ENCODE measurements around the gene PIGM. TPM values are rescaled to one million over a fixed set of nuclear protein-coding genes. Genes with fewer than 3 reads are reported as not detected.

The PIGM gene
- total RNA-seq, 1 donor from 2014 or later: 2.1 TPM

DNA sequence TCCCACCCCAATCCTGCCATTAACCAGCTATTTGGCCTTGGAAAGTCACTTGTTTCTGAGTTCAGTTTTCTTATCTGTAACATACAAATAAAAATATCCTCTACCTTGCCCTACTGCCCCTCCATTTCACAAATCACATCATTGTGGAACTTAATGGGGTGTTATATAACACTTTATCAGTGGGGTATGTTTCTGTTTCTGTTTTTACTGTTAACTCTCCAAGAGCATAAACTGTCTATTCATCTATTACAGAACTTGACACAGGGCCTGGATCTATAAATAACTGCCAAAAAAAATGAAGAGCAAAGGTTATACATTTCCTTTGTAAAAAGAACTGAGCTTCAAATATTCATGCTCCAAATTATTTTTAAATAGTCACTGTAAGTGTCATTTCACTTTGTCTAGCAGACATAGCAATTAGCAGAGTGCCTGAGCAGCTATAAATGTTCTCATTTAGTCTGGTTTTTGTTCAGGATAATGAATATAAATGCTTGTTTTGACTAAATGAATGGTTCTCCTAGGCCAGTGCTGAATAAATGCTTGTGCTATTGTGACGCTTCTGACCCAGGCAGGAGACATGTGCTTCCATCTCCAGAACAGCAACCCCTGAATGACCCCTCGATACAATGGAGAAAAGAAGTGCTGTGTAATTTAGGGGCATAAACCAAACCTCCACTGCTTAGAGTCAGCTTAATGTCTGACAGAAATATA, 7.4 kb downstream of the PIGM start:
- H3K4me3 ChIP-seq (ENCODE audit: low read depth, low read length): no peak overlapping the region
- FAIRE-seq: no peak
- no peaks in the 10 kb centered on the region for H3K27me3 ChIP-seq (ENCODE audit: control insufficient read depth, insufficient read depth, low read length)
- H3K36me3 ChIP-seq (ENCODE audit: control insufficient read depth, insufficient read depth, low read length): no peaks in the 10 kb centered on the region
- TF ChIP-seq, protein P1, sequence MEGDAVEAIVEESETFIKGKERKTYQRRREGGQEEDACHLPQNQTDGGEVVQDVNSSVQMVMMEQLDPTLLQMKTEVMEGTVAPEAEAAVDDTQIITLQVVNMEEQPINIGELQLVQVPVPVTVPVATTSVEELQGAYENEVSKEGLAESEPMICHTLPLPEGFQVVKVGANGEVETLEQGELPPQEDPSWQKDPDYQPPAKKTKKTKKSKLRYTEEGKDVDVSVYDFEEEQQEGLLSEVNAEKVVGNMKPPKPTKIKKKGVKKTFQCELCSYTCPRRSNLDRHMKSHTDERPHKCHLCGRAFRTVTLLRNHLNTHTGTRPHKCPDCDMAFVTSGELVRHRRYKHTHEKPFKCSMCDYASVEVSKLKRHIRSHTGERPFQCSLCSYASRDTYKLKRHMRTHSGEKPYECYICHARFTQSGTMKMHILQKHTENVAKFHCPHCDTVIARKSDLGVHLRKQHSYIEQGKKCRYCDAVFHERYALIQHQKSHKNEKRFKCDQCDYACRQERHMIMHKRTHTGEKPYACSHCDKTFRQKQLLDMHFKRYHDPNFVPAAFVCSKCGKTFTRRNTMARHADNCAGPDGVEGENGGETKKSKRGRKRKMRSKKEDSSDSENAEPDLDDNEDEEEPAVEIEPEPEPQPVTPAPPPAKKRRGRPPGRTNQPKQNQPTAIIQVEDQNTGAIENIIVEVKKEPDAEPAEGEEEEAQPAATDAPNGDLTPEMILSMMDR (IDR thresholded peaks at IDR 0.05; ENCODE audit: insufficient read depth, low read length, severe bottlenecking): no peak
- DNase-seq (ENCODE audit: low read depth): no peak

DNA sequence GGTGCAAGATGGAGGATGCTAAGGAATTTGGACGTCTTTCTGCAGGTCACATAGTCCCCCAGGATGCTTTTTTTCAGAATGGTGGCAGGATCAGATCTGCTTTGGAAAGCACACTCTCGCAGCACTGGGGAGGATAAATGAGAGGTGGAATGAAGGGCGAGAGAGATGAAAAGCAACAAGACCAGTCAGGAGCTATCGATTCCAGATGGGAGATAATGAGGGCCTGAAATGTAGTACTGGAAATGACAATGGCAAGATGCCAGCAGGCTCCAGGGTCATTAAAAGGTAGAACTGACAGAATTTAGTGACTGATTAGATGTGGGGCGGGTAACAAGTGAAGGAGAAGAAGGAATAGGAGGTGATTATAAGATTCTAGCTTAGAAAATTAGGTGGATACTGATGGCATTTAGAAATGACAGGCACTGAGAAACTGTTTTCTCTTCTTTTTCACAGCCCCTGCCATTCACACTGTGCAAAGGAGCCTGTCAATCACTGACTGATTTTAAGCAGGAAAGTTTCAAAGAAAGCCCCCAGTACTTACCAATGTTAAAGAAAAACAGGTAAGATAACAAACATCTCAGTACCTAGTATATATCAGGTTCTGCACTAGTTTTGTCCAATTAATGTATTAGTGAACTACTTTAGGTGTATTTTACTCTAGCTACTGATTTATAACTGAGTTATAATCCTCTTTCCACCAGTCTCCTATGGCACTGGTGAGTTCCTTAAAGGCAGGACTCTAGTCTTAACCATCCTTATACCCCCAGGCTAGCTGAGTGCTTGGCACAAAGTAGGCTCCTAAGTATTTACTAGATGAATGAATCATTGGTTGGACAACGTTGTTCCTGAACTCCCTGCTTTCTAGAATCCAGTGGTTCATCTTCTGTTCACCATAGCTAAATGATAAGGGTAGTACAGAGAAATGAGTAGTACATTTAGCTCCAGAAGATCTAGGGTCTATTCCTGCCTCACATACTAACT, 9.2 kb downstream of the PIGM start:
- FAIRE-seq (no peak), DNase-seq (ENCODE audit: low read depth) (peak; percentile 82)
- no peaks in the 10 kb centered on the region for H3K36me3 ChIP-seq (ENCODE audit: control insufficient read depth, insufficient read depth, low read length)
- TF ChIP-seq, protein P1 (IDR thresholded peaks at IDR 0.05; ENCODE audit: insufficient read depth, low read length, severe bottlenecking): no peak
- H3K4me3 ChIP-seq (ENCODE audit: low read depth, low read length): no peak overlapping the region
- no peaks in the 10 kb centered on the region for H3K27me3 ChIP-seq (ENCODE audit: control insufficient read depth, insufficient read depth, low read length)

DNA sequence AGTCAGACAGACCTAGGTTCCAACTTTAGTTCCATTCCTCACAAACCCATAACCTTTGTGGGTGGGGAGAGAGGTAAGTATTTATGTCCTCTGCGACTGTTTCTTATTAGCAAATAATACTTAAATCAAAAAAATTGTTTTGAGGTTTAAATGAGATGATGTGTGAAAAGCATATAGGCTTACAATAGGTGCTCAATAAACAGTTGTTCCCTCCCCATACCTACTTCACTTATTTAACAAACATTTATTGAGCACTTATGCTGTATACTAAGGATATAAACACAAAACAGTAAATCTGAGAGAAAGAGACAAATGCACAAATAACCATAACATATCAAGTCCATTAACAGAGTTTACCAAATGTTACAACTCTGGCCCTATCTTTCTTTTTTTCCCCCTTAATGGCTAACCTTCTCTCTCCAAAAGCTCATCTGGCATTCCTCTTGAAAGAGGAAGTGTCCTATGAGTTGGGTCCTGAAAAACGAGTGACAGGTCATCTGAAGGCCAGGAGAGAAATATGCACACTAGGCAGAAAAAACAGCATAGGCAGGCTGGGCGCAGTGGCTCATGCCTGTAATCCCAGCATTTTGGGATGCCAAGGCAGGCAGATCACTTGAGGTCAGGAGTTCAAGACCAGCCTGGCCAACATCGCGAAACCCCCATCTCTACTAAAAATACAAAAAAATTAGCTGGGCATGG, 10.3 kb downstream of the PIGM start:
- Histone ChIP-seq H3K36me3 (ENCODE audit: control insufficient read depth, insufficient read depth, low read length) (no peaks in the 10 kb centered on the region), H3K4me3 (ENCODE audit: low read depth, low read length) (no peak overlapping the region), H3K27me3 (ENCODE audit: control insufficient read depth, insufficient read depth, low read length) (no peaks in the 10 kb centered on the region)
- TF ChIP-seq, protein P1 (IDR thresholded peaks at IDR 0.05; ENCODE audit: insufficient read depth, low read length, severe bottlenecking): no peak
- FAIRE-seq: no peak
- no peak for DNase-seq (ENCODE audit: low read depth)

DNA sequence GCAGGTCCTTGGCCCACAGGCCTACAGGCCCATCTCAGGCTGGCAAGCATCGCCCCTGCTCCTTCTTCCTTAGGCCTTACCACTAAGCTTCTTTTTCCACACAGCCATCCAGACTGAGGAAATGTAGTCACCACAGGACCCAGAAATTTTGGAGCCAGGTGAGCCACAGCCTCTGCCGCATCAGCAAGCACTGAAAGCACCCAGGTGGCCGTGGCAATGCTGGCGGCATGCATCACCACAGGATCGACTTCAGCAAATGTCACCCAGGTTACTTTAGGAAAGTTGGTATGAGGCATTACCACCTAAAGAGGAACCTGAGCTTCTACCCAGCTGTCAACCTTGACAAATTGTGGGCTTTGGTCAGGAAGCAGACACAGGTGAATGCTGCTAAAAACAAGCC, 11.6 kb downstream of the PIGM start:
- no peaks in the 10 kb centered on the region for H3K27me3 ChIP-seq (ENCODE audit: control insufficient read depth, insufficient read depth, low read length)
- FAIRE-seq (no peak), DNase-seq (ENCODE audit: low read depth) (no peak)
- H3K36me3 ChIP-seq (ENCODE audit: control insufficient read depth, insufficient read depth, low read length): no peaks in the 10 kb centered on the region
- TF ChIP-seq, protein P1 (IDR thresholded peaks at IDR 0.05; ENCODE audit: insufficient read depth, low read length, severe bottlenecking): no peak
- no peak overlapping the region for H3K4me3 ChIP-seq (ENCODE audit: low read depth, low read length)

DNA sequence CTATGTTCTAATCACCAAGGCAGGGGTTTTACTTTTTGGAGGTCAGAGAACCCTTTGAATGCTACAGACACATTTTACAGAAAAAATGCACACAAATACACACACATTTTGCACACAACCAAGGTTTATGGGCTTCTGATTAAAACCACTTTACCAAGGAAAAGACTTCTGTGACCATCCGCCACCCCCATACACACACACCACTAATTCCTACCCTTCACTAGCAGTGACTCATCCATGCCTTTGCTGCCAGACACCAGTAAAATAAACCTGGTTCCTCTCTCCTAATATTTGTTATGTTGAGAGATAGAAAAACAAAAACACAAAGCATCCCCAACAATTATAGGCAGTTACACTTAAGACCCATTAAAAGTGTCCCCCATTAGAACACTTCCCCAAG, 12.9 kb downstream of the PIGM start:
- Histone ChIP-seq H3K27me3 (ENCODE audit: control insufficient read depth, insufficient read depth, low read length) (no peaks in the 10 kb centered on the region), H3K36me3 (ENCODE audit: control insufficient read depth, insufficient read depth, low read length) (no peaks in the 10 kb centered on the region), H3K4me3 (ENCODE audit: low read depth, low read length) (no peak overlapping the region)
- TF ChIP-seq, protein P1 (IDR thresholded peaks at IDR 0.05; ENCODE audit: insufficient read depth, low read length, severe bottlenecking): no peak
- no peak for FAIRE-seq
- peak; percentile 67 for DNase-seq (ENCODE audit: low read depth)
